ENCODE measurements around the gene SLC5A6. TPM values are rescaled to one million over a fixed set of nuclear protein-coding genes. Genes with fewer than 3 reads are reported as not detected.

The SLC5A6 gene
- total RNA-seq, 2 experiments from 2014 or later = 34.9 to 37.7 TPM

GRCh38 chr2:27191070-27191829, 20.8 kb downstream of the SLC5A6 start:
- Mint-ChIP-seq H3K9me3 (no peaks in the 10 kb centered on the region), H3K4me3 (no peak overlapping the region), H3K36me3 (ENCODE audit: low read depth) (no peaks in the 10 kb centered on the region), H3K27ac (no peak overlapping the region), H3K27me3 (peaks cover 1% of the 10 kb centered on the region), H3K4me1 (ENCODE audit: low read depth) (no peaks in the 10 kb centered on the region)
- TF ChIP-seq CTCF (IDR thresholded peaks at IDR 0.05) = peak; percentile 67
- DNase-seq (peak; percentile 69), ATAC-seq (peak; percentile 88)
- ChIA-PET POLR2A (no interaction called here), CTCF (interaction anchor here (0.7 to 2.2 kb wide), 21 partner anchors 8 to 678 kb away, joined by 3 to 14 read pairs (median 4); partner anchors contain the start of genes ABHD1, AGBL5 and KHK)
- intact Hi-C loops (cut with micrococcal nuclease) = no loop called here

DNA sequence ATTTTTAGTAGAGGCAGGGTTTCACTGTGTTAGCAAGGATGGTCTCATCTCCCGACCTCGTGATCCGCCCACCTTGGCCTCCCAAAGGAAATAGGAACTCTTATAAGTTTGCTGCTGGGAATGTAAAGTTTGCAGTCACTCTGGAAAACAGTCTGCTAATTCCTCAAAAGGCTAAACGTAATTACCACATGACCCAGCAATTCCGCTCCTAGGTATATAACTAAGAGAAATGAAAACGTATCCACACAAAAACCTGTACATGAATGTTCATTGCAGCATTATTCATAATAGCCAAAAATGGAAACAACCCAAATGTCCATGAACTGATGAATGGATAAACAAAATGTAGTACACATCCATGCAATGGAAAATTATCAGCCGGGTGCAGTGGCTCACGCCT, 22.1 kb downstream of the SLC5A6 start:
- ChIA-PET CTCF (no interaction called here), POLR2A (no interaction called here)
- Mint-ChIP-seq H3K27ac (no peak overlapping the region), H3K27me3 (peaks cover 3% of the 10 kb centered on the region), H3K4me3 (no peak overlapping the region), H3K36me3 (ENCODE audit: low read depth) (no peaks in the 10 kb centered on the region), H3K4me1 (ENCODE audit: low read depth) (no peaks in the 10 kb centered on the region), H3K9me3 (no peaks in the 10 kb centered on the region)
- DNase-seq = no peak
- intact Hi-C loops (cut with micrococcal nuclease) = no loop called here
- ATAC-seq = no peak
- no peak for TF ChIP-seq CTCF (IDR thresholded peaks at IDR 0.05)

- intact Hi-C loops (cut with micrococcal nuclease) = no loop called here
- CTCF ChIA-PET = interaction anchor here (1.3 to 2.0 kb wide), 2 partner anchors 12 to 17 kb away, joined by 3 to 7 read pairs; no protein-coding TSS in a partner anchor
- POLR2A ChIA-PET = interaction anchor here (1.0 kb wide), 1 partner anchor 8 kb away, joined by 3 read pairs; no protein-coding TSS in a partner anchor
- H3K27ac Mint-ChIP-seq = no peak overlapping the region
- DNase-seq (no peak), ATAC-seq (no peak)
- H3K4me1 Mint-ChIP-seq (ENCODE audit: low read depth) = no peaks in the 10 kb centered on the region
- H3K4me3 Mint-ChIP-seq = no peak overlapping the region
- no peak for TF ChIP-seq CTCF (IDR thresholded peaks at IDR 0.05)
- H3K9me3 Mint-ChIP-seq = no peaks in the 10 kb centered on the region
- no peaks in the 10 kb centered on the region for H3K36me3 Mint-ChIP-seq (ENCODE audit: low read depth)
- H3K27me3 Mint-ChIP-seq = peaks cover 5% of the 10 kb centered on the region
These were observed 25.3 kb downstream of the SLC5A6 start for GRCh38 chr2:27186613-27187345.

DNA sequence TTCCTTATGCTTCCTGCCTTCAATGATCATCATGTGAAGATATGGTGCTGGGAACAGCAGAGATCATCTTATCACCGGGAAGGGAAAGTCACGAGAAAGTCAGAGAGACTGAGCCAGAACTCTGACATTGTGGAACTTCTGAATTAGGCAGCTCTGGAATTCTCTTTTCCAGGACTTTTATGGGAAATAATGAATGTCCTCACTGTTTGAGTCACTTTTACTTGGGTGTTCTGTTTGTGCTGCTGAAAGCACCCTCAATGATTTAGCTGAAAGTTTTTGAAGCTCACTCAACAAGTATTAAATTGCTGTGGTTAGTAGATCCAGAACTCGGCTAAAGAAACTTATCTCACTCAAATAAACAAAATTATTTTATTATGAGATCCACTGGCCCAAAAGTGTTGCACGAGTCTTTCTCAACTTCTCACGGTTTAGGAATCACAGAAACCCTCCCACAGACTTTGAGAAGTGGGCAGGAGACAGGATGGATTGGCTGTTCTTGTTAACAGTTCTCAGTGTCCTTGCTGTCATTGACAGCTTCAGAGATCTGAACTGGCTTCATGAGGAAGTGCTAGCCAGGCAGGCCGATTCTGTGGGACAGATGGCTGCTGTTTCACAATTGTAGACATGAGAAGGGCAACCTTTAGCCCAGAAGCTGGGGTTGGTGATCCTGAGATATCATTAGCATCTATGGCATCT, 26.6 kb downstream of the SLC5A6 start:
- intact Hi-C loops (cut with micrococcal nuclease) = no loop called here
- no peaks in the 10 kb centered on the region for H3K4me1 Mint-ChIP-seq (ENCODE audit: low read depth)
- no peak overlapping the region for H3K4me3 Mint-ChIP-seq
- peaks cover 14% of the 10 kb centered on the region for H3K27me3 Mint-ChIP-seq
- H3K36me3 Mint-ChIP-seq (ENCODE audit: low read depth) = no peaks in the 10 kb centered on the region
- POLR2A ChIA-PET = interaction anchor here (0.7 kb wide), 1 partner anchor 34 kb away, joined by 3 read pairs; no protein-coding TSS in a partner anchor
- DNase-seq (no peak), ATAC-seq (no peak)
- no peaks in the 10 kb centered on the region for H3K9me3 Mint-ChIP-seq
- CTCF ChIA-PET = interaction anchor here (1.1 to 2.2 kb wide), 2 partner anchors 16 to 86 kb away, joined by 4 to 5 read pairs; no protein-coding TSS in a partner anchor
- TF ChIP-seq CTCF (IDR thresholded peaks at IDR 0.05) = no peak
- no peak overlapping the region for H3K27ac Mint-ChIP-seq
